GM19025 (cell line): ENCODE measurements around the gene PAPPA.

Source experiments
- ATAC-seq: cut with Tn5 transposase; IDR thresholded peaks from one replicate; pipeline ENCODE4 v1.9.1; 2021; ENCODE audit warnings: mild to moderate bottlenecking, low read depth, moderate library complexity; ENCODE audit not compliant: unreplicated experiment

PAPPA gene

GRCh38 chr9:116437411-116438370 is 284.1 kb downstream of the PAPPA start:
- ATAC-seq = no peak

DNA sequence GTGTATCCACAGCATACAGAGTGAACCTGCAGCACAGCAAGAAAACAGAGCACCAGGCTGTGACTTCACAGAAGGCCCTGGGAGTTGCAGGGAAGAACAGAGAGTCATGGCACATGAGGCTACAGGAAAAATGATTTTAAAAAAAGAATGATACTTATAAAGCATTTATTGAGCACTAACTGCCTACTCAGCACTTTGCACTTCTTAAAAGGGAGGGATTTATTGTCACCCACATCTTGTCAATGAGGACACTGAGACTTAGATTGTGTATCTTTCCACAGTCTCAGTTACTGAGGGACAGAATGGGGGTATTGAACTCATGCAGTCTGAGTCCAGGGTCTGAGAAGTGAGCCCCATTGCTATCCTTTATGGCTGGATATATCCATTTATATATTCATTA is 288.9 kb downstream of the PAPPA start:
- ATAC-seq = no peak

DNA sequence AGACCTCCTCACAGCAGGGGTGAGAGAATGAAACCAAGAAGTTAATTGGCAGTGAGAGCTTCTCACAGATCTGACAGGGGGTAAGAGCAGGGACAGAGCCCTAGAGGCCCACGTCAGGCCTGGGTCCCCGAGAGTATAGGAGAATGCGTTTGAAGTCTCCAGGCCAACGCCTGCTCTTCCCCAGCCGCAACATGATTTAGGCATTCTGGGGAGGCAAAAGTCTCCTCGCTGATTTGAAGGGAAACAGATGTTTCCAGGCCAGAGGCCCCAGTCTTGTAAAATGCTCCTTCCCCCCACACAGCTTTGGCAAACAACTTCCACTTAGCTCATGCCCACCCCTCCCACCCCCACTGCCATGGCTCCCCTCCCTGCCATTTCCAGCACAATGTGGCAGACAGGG is 294.3 kb downstream of the PAPPA start:
- no peak for ATAC-seq

DNA sequence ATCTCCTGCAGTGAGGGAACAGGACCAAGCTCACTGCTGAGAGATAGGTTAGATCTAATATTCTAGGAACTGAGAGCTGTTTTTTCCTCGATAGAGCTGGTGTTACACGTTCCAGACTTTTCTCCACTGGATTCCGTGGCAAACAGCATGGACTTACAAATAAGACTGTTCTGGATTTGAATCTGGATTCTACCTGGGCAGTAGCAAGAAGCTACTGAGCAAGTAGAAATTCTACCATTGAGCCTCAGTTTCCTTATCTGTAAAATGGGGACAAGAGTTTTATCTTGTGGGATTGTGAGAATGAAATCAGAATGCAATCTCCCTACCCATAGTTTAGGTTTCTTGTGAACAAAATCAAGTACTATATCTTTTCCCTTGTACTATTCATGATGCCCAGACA is 294.8 kb downstream of the PAPPA start:
- no peak for ATAC-seq

DNA sequence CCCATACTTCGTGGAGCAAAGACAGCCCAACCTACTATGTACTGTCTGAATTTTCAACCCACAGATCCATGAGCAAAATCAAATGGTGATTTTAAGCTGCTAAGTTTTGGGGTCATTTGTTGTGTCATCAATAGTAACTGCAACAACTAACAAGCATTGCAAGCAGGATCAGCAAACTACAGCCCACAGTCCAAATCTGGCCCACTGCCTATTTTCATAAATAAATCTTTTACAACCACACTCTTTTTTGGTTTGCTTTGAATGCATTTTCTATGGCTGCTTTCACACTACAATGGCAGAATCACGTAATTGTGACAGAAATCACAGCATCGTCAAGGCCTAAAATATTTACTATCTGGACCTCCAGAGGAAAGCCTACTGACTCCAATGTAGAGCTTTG is 296.4 kb downstream of the PAPPA start:
- no peak for ATAC-seq

- ATAC-seq = peak; percentile 83
Measured at GRCh38 chr9:116450378-116451139, 297.0 kb downstream of the PAPPA start.

DNA sequence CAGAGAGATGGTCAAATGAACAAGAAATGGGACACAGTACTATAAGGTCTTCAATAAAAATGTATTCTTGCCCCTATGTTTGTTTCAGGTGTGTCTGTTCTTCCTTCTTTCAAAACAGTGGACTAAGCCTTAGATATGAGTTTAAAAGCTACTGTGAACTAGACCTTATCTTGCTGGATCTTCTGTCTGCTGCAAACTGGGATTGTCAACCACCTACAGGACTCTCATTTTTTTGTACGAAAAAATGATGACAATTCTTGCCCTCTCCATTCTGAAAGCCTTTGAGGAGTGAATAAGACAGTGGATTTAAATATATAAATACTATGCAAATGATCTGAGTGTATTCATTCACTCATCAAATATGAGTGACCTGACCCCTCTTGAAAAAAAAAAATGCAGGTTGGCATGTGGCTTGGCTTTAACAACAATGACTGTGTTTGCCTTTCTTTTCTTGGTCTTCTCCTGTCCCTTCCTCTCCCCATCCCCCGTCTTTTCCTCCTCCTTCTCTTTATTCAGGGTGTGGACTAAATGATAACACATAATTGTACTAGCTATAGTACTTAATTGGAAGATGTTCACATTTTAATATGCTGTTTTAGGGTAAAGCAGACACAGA is 298.0 kb downstream of the PAPPA start:
- no peak for ATAC-seq
